DOHH2 (cell line): ENCODE results near the gene ZBTB46.

Experiments used
- CTCF ChIP-seq: fragments of 200-600 bp; sonication (generic); IDR thresholded peaks from one replicate; pipeline ENCODE4 v1.5.1; 2014; ENCODE audit warnings: antibody characterized with exemption, mild to moderate bottlenecking, low read depth, low read length; ENCODE audit not compliant: poor library complexity, severe bottlenecking
- EZH2phosphoT487 ChIP-seq: fragments of 200-600 bp; sonication (generic); IDR thresholded peaks from 2 replicates; pipeline ENCODE4 v1.6.1; 2017; ENCODE audit warnings: borderline replicate concordance, mild to moderate bottlenecking, antibody characterized with exemption, low read length, moderate library complexity, mixed read lengths

GRCh38 chr20:63703976-63704748 lies 126.9 kb downstream of the ZBTB46 start:
- TF ChIP-seq CTCF: no peak
- no peak for TF ChIP-seq EZH2phosphoT487
